GM18873 (cell line): ENCODE results near the gene TUT4.

Source experiments
- ATAC-seq: cut with Tn5 transposase; IDR thresholded peaks from one replicate; pipeline ENCODE4 v1.9.1; 2021; ENCODE audit warnings: mild to moderate bottlenecking, moderate library complexity, moderate number of reproducible peaks; ENCODE audit not compliant: unreplicated experiment, low FRiP score

TUT4 gene

DNA sequence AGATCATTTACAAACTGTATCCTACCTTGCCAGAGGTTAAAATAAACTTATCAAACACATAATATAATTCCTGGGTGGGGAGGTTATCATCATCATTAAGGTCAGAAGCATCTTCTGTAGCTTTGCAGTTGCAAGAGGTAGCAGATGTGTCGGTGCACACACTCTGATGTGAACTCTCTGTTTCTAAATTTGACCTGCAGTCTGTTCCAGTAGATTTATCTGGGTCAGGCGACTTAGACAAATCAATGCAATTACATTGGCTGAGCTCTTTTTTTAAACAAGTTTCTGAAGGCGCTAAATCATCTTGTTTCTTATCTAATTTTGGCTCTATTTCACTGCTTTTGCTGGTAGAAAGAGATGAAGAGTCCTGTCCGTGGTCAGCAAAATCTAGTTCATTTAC, 78.1 kb downstream of the TUT4 start:
- no peak for ATAC-seq

DNA sequence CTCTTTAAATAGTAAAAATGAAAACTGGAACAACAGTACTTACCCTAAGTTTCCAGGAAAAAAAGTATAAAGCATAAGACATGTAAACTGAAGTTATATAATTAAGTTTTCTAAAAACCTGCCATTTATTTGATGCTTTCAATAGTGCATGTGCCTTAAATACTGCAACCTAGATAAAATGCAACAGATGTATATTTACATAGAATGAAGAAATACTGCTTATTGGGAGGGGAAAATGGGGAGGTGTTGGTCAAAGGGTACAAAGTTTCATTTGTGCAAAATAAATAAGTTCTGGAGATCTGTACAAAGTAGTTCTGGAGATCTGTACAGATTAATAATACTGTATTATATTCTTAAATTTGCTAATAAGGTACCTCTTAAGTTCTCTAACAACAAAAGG, 79.9 kb downstream of the TUT4 start:
- ATAC-seq = no peak

DNA sequence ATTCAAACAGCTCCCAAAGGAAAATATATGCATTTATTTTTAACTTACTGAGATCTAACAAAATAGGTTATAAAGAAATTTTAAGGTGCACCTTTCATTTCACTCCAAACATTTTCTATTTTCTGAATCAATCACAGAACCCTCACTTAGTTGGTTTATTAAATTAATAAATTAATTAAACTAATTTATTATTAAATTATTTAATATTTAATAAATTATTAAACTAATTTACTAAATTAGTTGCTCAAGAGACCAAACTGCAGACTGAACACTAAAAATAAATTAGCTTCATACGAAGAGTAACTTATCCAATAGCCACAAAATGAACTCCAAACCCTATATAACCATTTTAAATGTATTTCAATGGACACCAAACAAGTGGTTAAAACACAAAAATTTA, 80.5 kb downstream of the TUT4 start:
- ATAC-seq = no peak

DNA sequence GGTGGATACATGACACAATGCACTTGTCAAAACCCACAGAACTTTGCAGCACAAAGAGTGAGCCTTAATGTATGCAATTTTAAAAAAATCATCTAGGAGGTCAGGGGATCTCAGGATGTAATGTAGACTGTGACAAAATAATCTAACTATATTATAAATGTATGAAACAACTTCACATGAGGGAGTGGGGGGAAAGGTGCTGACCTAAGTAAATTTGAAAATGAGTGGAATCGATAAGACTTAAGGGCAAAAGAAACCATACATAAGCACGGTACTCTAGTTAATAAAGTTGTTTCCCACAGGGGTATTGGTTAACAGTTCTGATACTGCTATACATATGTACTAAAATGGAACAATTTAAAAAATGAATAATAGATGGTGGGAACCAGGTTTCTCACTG, 83.8 kb downstream of the TUT4 start:
- ATAC-seq = no peak

DNA sequence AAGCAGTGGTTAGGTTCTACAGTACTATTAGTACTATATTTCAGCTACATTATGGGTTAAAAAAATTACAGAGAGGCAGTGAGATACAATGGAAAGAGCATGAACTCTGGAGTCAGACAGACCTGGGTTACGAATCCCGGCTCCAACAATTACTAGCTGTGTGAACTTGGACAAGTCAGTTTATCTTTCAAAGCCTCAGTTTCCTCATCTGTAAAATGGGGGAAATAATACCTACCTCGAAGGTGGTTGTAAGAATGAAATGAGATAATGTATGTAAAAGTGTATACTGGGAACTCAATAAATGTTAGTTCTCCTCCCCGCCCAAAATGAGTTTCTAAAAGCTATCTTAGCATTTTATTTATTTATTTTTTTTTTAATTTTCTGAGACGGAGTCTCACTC, 89.0 kb downstream of the TUT4 start:
- ATAC-seq = no peak

DNA sequence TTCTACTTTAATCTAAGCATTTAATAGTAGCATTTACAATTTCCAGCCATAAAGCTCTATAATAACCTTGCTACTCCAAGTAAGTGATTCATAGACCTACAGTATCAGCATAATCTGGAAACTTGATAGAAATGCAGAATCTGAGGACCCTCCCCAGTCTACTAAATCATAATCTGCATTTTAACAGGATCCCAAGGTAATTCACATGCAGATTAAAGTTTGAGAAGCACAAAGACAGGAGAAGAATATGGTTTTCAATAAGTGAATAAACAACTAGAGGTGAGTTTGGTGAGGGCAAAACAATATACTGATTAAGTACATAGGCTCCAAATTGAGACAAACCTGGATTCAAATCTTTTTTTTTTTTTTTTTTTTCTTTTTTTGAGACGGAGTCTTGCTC, 91.1 kb downstream of the TUT4 start:
- no peak for ATAC-seq

DNA sequence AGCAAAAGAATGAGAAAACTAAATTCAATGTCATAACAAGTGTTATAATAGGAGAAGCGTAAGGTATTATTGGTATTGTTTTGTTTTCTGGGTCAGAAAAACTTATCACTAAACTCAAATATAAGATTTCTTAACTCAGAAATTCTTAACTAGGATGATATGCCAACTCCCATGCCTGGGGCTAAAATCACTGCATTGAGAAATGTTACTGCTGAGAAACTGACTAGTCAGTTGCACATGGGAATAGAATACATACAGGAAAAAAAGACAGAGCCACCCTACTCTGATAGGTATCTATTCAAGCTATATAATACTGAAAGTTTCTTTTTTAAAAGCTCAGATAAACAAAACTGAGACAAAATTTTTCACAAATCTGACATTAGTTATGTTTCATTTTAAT, 92.2 kb downstream of the TUT4 start:
- no peak for ATAC-seq

DNA sequence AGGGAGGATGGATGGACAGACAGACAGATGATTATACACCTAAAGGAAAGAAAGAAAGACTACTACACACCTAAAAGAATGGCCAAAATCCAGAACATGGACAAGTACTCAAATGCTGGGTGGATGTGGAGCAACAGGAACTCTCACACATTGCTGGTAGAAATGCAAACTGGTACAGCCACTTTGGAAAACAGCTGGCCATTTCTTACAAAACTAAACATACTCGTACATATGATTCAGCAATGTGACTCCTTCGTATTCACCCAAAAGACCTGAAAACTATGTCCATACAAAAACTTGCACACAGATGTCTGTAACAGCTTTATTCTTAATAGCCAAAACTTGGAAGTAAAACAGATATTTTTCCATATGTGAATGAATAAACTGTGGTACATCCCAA, 97.2 kb downstream of the TUT4 start:
- no peak for ATAC-seq

DNA sequence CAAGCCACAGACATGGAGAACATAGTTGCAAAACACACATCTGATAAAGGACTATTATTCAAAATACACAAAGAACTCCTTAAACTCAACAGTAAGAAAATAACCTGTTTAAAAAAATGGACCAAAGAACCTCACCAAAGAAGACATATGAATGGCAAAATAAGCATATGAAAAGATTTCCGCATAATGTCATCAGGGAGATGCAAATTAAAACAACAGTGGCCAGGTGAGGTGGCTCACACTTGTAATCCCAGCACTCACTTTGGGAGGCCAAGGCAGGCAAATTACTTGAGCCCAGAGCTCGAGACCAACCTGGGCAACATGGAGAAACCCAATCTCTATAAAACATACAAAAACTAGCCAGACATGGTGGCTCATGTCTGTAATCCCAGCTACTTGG, 98.1 kb downstream of the TUT4 start:
- no peak for ATAC-seq

DNA sequence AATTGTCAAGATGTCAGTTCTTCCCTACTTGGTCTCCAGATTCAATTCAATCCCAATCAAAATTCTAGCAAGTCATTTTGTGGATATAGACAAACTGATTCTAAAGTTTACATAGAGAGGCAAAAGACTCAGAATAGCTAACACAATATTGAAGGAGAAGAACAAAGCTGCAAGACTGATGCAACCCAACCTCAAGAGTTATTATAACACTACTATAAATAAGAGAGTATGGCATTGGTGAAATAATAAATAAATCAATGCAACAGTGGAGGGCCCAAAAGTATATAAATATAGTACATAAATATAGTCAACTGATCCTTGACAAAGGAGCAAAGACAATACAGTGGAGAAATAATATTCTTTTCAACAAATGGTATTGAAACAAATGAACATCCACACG, 98.8 kb downstream of the TUT4 start:
- no peak for ATAC-seq

DNA sequence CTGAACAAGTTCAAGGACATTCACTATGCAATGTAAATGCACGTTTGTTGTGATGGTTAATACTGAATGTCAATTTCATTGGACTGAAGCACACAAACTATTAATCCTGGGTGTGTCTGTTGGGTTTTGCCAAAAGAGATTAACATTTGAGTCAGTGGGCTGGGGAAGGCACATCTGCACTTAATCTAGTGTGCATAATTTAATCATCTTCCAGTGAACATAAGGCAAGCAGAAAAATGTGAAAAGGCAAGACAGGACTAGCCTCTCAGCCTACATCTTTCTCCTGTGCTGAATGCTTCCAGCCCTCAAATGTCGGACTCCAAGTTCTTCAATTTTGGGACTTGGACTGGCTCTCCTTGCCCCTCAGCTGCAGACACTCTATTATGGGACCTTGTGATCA, 108.4 kb downstream of the TUT4 start:
- no peak for ATAC-seq

DNA sequence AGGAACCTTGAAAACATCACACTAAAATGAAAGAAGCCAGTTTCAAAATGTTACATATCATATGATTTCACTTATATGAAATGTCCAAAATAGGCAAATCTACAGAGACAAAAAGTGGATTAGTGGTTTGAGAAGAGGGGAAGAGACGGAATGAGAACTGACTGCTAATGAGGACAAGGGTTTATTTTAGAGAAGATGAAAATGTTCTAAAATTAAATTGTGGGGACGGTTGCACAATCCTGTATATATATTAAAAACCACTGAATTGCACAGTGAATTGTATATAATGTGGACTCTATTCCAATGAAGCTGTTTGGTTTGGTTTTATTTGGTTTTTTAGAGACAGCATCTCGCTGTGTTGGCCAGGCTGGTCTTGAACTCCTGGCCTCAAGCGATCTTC, 112.9 kb downstream of the TUT4 start:
- ATAC-seq = no peak

DNA sequence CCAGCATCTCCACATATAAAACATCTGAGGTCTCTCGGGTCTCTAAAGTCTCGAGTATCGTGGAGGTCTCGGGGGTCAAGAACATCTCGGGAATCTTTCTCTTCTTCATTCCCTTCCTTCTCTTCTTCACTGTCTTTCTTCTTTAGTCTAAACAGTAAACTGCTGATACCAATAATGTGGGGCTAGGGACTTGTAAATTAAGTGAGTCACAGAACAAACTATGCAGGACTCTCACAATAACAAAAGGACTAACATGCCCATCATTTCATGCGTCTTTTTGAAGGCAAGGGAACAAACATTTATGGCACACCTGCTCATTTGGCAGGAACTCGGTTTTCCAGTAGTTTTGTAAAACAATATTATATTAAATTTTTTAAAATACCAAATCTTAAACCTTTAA, 116.1 kb downstream of the TUT4 start:
- no peak for ATAC-seq

DNA sequence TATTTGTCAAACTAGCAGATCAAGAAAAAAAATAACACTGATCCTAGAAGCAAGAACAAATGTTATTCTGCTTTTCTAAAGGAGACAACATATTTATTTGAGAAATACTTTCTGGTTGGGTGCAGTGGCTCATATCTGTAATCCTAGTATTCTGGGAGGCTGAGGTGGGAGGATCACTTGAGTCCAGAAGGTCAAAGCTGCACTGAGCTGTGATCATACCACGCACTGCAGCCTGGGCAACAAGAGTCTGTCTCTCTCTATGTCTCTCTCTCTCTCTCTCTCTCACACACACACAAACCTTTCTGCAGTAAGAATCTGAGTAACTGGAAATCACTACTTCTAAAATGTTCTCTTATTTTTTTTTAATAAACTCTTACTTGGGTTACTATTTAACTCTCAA, 117.2 kb downstream of the TUT4 start:
- no peak for ATAC-seq

DNA sequence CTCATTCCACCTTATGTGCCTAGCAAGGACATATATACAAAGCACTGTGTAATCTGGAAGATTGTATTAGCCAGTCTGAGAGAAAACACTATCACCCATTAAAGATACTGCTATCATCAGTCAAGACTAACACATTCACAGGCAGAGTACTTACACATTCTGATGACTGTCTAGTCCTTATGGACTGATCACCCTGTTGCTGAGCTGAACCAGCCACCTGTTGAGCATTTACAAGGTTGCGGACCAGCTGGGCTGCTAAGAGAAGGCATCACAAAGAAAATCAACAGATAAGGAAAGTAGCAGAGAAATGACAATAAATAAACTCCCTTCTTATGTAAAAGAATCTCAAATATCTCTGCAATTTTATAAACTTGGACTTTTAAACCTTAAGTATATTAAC, 117.7 kb downstream of the TUT4 start:
- ATAC-seq = no peak

DNA sequence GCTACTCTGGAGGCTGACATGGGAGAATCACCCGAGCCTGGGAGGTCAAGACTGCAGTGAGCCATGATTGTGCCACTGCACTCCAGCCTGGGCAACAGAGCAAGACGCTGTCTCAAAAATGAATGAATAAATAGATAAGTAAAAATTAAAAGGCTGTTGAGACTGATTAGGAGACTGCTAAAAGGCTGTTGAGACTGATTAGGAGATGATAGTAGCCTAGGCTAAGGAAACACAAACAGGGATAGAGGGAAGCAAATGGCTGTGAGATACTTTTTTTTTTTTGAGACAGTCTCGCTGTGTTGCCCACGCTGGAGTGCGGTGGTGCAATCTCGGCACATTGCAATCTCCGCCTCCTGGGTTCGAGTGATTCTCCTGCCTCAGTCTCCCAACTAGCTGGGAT, 120.1 kb downstream of the TUT4 start:
- no peak for ATAC-seq

DNA sequence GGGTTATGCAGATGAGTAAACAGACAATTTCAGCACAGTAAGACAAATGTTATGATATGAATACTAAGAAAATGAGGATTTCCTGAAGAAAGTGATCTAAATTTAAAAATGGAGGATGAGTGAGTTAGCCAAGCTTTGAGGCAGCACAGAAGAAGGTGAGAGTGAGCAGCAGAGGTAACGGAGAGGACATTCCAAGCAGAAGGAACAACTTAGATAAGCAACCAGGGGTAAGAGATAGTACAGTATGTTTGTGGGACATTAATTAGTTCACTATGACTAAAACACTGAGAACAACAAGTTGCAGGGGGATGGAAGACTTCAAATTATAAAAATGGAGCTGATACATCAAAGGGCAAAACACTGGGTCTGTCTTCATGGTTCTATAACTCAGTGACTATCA, 125.7 kb downstream of the TUT4 start:
- ATAC-seq = no peak

DNA sequence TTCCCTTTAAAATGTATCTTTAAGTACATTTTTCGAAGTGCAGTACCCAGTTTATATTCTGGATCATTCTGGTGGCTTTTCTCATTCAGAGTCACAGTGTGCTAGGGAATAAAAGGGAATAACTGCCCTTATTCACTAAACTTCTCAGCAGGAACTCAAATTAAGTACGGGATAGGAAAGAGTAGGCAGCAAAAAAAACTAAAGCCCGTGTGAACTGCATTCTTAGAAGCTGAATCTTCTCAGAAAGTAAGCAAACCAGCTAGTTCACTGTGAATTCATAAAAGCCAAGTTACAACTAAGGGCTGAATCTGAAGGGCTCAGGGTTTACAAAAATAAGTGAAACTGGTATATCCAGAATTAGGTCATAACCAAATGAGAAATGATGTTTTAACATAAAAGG, 126.5 kb downstream of the TUT4 start:
- no peak for ATAC-seq

DNA sequence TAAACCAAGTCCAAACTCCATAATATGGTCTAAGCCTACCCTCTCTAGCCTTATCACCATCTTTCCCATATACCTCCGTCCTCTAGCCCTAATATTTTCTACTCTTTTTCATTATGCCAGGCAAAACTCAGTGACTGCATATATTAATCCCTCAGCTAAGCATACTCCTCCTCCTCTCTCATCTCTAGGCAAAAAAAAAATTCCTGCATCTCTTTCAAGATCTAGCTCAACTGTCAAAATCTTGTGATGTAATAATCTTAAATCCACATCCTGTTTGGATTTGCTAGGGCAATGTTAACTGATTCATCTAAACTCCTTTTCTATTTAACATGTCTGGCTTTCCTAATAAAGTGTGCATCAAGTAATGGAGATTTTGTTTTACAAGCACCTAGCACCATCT, 128.1 kb downstream of the TUT4 start:
- ATAC-seq = no peak

DNA sequence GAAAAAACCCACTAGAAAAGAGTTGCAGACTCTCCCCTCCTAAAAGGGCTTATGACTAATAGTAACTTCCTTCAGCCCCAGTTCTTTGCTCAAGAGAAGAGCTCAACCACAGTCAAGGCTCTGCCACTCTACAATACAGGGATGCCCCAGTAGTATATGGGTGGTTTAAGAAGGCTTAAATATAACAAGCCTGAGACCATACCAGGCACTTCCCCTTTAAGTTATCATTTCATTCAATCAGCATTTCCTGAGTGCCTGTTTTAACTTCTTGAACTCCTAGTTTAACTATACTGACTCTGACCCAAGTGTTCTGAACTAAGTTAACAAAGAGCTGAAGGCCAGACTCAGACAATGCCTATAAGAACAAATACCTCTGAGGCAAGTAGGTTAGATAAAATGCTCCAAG, 128.7 kb downstream of the TUT4 start:
- ATAC-seq = no peak

DNA sequence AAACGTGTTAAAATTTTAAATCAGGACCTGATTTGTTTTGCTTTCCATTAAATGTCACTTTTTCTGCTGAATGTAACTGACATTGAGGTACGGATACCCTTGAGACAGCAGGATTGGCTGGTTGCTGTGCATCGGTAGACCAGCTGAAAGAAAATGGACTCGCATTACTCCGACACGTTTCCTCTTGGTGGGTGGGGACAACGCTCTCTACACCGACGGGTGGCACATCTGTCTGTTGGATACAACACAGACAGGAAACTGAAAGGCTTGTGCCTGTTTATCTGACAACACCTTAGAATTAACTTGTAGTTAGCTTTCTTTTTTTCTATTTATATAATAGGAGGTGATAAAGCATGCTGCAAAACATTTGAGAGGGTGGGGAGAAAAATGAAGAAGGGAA, 129.1 kb downstream of the TUT4 start:
- no peak for ATAC-seq

DNA sequence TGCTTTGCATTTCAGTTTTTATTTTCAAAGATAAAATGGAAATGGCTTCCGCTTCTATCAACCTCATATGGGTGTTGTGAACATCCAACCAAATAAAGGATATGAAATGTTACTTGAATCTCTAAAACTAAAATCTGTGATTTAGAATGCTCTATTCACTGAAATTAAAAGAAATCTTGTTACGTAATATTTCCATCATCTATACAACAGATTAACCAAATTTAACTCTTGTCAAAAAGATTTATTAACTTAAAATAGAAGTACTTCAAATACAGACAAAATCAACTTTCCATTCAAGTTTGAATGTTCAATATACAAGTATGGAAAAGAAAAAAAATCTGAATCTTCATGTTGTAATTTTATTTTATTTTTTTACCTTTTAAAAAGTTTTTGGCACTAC, 129.8 kb downstream of the TUT4 start:
- no peak for ATAC-seq

DNA sequence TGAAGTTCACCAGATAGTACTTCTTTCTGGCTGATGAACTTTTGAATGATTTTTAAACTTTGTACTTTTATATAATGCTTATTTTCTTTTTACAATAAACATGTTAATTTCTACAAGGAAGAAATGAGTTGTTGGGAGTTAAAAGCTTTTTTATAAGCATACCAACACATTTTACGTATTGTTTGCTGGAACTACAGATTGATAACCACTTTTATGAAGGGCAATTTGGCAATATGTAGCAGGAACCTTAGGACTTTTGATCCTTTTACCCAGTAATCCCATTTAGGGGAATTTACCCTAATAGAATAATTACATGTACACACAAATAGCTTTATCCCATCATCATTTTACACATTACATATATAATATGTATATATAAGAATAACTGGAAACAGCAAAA, 132.2 kb downstream of the TUT4 start:
- ATAC-seq = no peak

DNA sequence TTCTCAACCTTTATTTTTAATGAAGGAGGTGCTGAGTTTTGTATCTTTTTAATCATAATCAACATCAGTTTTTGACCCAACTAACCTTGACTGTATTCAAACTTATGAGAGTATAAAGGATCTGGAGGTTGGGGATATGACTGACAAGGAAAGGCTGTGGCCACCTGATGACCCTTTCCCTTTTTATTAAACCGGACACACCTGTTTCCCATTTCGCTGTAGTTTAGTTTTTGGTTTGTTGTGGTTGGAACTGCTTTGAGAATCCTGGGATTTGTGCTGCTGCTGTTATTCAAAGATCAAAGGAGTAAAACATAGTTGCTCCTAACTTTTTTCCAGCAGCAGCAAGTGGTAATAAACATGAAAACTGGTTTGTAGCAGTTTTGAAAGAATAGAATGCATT, 136.1 kb downstream of the TUT4 start:
- no peak for ATAC-seq
